Testis (tissue), 3 donors: ENCODE data around the gene MACC1. TPM values are rescaled to one million over a fixed set of nuclear protein-coding genes. Genes with fewer than 3 reads are reported as not detected.

Source experiments
- DNase-seq: peaks from one replicate; pipeline ENCODE4 v3.0.0-alpha.2; 2019
- H3K27ac ChIP-seq, 2 donors: fragments of 200-600 bp; sonication (generic); one replicate each; pipeline ENCODE4 v1.5.1; 2019
- H3K27me3 ChIP-seq: fragments of 200-600 bp; sonication (generic); one replicate; pipeline ENCODE4 v1.5.1; 2019
- H3K36me3 ChIP-seq: fragments of 200-600 bp; sonication (generic); one replicate; pipeline ENCODE4 v1.5.1; 2017; ENCODE audit warnings: low read depth; ENCODE audit errors: missing control alignments
- H3K4me1 ChIP-seq: fragments of 200-600 bp; sonication (generic); one replicate; pipeline ENCODE4 v1.5.1; 2019
- H3K4me3 ChIP-seq, 2 donors: fragments of 200-600 bp; sonication (generic); one replicate each; pipeline ENCODE4 v1.5.1; 2017 to 2019
- H3K9me3 ChIP-seq: fragments of 200-600 bp; sonication (generic); one replicate; pipeline ENCODE4 v1.5.1; 2017
- POLR2A ChIP-seq: fragments of 450-650 bp; IDR thresholded peaks from one replicate; pipeline ENCODE4 v1.6.1; 2017; ENCODE audit warnings: antibody characterized with exemption, mild to moderate bottlenecking, moderate library complexity
- WGBS, 2 donors: methylation state at CpG; one replicate each; pipeline ENCODE4 v1.1.5; 2018; 5-methylcytosine and 5-hydroxymethylcytosine counted together
- intact Hi-C: fragments of 100-400 bp; cut with DNase I; formaldehyde crosslinking; loops from one replicate; pipeline ENCODE4 v1.15.1; 2023; ENCODE audit warnings: low total_unique reads
- polyA plus RNA-seq: library from polyadenylated mRNA; stranded (reverse); fragments of 350-450 nt; fragmentation: Illumina TruSeq; extraction: RNeasy Lipid Tissue Mini Kit (QIAGEN cat#74804); gene quantifications from one replicate; pipeline ENCODE4 v1.2.3, GENCODE V29; 2014; ENCODE audit warnings: low read depth, low replicate concordance; ENCODE audit not compliant: insufficient read depth
- total RNA-seq, 2 donors: library from RNA; depleted of rRNA; stranded (reverse); fragments of >200 nt; gene quantifications; one replicate each; pipeline ENCODE4 v1.2.3, GENCODE V29; 2016
- TF ChIP-seq, protein P1 (sequence below), 3 experiments: fragments of 450-650 bp in 2 of 3; fragments of 200-600 bp in 1 of 3; sonication (generic) in 1 of 3; IDR thresholded peaks; one replicate each; pipeline ENCODE4 v1.5.1; 2016 to 2019; ENCODE audit warnings: antibody characterized with exemption in 3 of 3, mild to moderate bottlenecking in 2 of 3, moderate library complexity in 1 of 3

Gene MACC1
- total and polyA plus RNA-seq, 3 donors from 2014 or later, result 0.17 to 0.79 (median 0.74) TPM

DNA sequence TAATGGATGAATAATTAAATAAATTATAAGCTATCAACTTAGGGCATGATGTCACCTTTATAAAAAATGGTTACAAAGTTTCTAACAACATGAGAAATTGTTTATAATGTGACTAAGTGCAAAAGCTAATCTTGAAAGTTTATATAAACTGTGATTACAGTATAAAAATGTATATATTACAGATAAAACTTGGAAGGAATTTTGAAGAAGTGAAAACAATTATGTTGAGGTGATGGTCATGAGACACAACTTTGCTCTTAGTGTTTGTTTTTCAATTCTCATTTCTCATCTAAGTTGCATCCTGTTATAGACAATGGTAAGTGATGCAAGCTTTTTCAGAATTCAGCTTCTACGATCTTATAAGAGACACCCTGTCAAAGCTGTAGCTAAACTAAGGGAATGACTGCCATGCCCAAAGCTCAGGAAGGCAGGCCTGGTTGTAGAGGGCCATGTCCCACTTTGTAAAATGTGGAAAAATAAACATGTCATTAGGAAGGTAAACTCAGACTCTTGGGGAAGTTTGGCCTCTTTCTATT lies 23.9 kb downstream of the MACC1 start:
- WGBS, 2 donors, result 57 to 65% methylated on average over 1 of the region's 1 CpG
- H3K4me3 ChIP-seq, result no peak overlapping the region
- H3K36me3 ChIP-seq, result no peaks in the 10 kb centered on the region
- TF ChIP-seq, protein P1, sequence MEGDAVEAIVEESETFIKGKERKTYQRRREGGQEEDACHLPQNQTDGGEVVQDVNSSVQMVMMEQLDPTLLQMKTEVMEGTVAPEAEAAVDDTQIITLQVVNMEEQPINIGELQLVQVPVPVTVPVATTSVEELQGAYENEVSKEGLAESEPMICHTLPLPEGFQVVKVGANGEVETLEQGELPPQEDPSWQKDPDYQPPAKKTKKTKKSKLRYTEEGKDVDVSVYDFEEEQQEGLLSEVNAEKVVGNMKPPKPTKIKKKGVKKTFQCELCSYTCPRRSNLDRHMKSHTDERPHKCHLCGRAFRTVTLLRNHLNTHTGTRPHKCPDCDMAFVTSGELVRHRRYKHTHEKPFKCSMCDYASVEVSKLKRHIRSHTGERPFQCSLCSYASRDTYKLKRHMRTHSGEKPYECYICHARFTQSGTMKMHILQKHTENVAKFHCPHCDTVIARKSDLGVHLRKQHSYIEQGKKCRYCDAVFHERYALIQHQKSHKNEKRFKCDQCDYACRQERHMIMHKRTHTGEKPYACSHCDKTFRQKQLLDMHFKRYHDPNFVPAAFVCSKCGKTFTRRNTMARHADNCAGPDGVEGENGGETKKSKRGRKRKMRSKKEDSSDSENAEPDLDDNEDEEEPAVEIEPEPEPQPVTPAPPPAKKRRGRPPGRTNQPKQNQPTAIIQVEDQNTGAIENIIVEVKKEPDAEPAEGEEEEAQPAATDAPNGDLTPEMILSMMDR (IDR thresholded peaks at IDR 0.05), result no peak
- no peak for TF ChIP-seq POLR2A
- H3K27ac ChIP-seq, result peak overlapping the region in 1 of 2 donors; percentile 55
- H3K27me3 ChIP-seq, result no peaks in the 10 kb centered on the region
- no peak for DNase-seq
- H3K9me3 ChIP-seq, result no peaks in the 10 kb centered on the region
- H3K4me1 ChIP-seq, result peaks cover 10% of the 10 kb centered on the region
- intact Hi-C loops, result no loop called here

DNA sequence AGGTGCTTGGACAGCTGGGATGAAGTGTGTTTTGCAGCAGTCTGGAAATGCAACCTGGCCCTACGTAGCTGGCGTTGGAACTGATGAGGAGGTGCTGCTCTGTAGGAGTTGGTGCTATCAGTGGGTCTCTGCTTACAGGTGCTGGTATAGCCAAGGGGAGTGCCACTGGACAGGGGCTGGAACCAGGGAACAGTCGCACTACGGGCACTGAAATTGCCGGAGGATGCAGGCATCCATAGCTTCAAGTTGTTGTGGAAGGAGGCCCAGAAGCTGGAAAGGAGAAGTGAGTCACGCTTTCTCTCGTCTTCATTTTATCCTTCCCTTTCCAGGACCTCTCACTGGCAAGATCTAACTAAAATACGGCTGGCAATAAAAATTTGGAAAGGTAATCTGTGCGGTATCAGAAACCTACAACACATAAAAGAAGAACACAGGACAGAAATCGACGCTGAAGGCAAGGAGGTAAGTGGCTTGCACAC lies 25.8 kb downstream of the MACC1 start:
- peak overlapping the region; percentile 55 to 61 for H3K27ac ChIP-seq
- no peaks in the 10 kb centered on the region for H3K9me3 ChIP-seq
- DNase-seq, result no peak
- H3K27me3 ChIP-seq, result no peaks in the 10 kb centered on the region
- TF ChIP-seq, protein P1 (IDR thresholded peaks at IDR 0.05), result no peak
- TF ChIP-seq POLR2A, result no peak
- intact Hi-C loops, result no loop called here
- H3K36me3 ChIP-seq, result no peaks in the 10 kb centered on the region
- H3K4me3 ChIP-seq, result no peak overlapping the region
- peaks cover 10% of the 10 kb centered on the region for H3K4me1 ChIP-seq
- WGBS, 2 donors, result 84 to 87% methylated on average over 11 of the region's 11 CpGs

DNA sequence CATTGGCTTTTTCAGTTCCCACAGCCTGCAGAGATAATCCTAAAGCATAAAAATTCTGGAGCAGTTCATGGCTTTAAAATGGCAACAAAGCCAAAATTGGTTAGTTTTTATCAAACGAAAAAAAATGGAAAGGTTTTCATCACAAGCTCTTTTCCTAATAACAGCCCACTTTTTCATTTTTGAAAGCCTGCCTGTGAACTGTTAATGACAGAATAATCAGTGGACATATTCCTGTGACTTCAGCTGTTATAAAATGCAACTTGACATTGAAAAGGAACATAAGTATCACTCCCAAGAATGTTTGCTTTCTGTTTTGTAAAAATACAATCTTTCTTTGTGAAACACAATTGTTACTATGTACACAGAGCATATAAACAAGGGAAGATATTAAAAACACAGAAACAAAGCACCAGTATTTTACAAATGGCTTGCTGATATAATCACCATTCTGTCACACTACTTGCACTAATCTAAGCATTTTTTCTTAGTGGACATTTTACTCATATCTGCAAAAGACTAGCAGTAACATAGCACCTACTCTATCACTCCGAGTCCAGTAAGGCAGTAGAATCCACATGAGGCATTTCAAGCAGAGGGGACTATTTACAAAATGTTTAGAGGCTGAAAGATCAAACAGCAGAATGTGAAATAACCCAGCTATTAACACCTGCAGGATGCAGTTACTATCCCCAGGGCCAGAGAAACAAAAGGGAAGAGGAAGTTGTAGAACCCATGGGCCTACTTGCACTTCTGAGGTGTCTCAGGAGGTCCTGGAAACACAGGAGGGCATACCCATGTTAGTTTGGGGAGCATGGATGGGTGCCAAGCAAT lies 26.4 kb downstream of the MACC1 start:
- Histone ChIP-seq H3K27ac (peak overlapping the region; percentile 55 to 64), H3K4me3 (no peak overlapping the region), H3K36me3 (no peaks in the 10 kb centered on the region), H3K9me3 (no peaks in the 10 kb centered on the region), H3K27me3 (no peaks in the 10 kb centered on the region), H3K4me1 (peaks cover 10% of the 10 kb centered on the region)
- 25 to 32% methylated on average over 2 of the region's 2 CpGs for WGBS, 2 donors
- TF ChIP-seq POLR2A, result no peak
- TF ChIP-seq, protein P1 (IDR thresholded peaks at IDR 0.05), result no peak
- intact Hi-C loops, result no loop called here
- no peak for DNase-seq

DNA sequence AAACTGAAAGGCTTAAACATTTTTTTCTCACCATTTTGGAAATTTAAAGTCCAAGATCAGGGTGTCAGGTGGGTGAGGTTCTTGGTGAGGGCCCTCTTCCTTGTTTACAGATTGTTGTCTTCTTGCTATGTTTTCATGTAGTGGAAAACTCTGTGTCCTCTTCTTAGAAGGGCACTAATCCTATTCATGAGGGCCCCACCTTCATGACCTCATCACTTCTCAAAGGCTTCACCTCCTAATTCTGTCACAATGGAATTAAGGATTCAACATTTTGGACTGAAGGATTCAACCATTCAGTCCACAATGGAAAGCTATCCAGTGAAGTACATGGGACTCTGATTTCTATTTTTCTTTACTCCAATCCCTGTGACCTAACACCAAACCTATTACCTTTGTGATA lies 27.3 kb downstream of the MACC1 start:
- intact Hi-C loops, result no loop called here
- TF ChIP-seq, protein P1 (IDR thresholded peaks at IDR 0.05), result no peak
- TF ChIP-seq POLR2A, result no peak
- peak overlapping the region; percentile 55 to 64 for H3K27ac ChIP-seq
- H3K27me3 ChIP-seq, result no peaks in the 10 kb centered on the region
- H3K9me3 ChIP-seq, result no peaks in the 10 kb centered on the region
- H3K4me3 ChIP-seq, result no peak overlapping the region
- peaks cover 10% of the 10 kb centered on the region for H3K4me1 ChIP-seq
- DNase-seq, result no peak
- no peaks in the 10 kb centered on the region for H3K36me3 ChIP-seq
